GM20000 (cell line): ENCODE data around the gene RNASE7.

ENCODE experiments used
- DNase-seq: peaks from one replicate; pipeline ENCODE4 v3.0.0; 2012; ENCODE audit warnings: low spot score
- CTCF ChIP-seq: IDR thresholded peaks from 2 replicates; pipeline ENCODE4 v1.5.1; 2012; ENCODE audit warnings: mild to moderate bottlenecking, control low read depth; ENCODE audit errors: extremely low read depth, missing control alignments

RNASE7 gene

GRCh38 chr14:21048638-21049037 is 6.5 kb downstream of the RNASE7 start:
- TF ChIP-seq CTCF: no peak
- DNase-seq: no peak

- no peak for TF ChIP-seq CTCF
- DNase-seq: no peak
These were observed 7.1 kb downstream of the RNASE7 start for GRCh38 chr14:21049271-21049673.

- TF ChIP-seq CTCF: no peak
- DNase-seq: no peak
These were observed 8.4 kb downstream of the RNASE7 start for GRCh38 chr14:21050597-21050996.

- DNase-seq: no peak
- TF ChIP-seq CTCF: no peak
These were observed 11.3 kb downstream of the RNASE7 start for GRCh38 chr14:21053184-21054122.

- DNase-seq: no peak
- TF ChIP-seq CTCF: no peak
These were observed 12.1 kb downstream of the RNASE7 start for GRCh38 chr14:21054123-21054767.

- no peak for DNase-seq
- no peak for TF ChIP-seq CTCF
These were observed 12.6 kb downstream of the RNASE7 start for GRCh38 chr14:21054768-21055145.

GRCh38 chr14:21055432-21056117 is 13.4 kb downstream of the RNASE7 start:
- TF ChIP-seq CTCF: no peak
- DNase-seq: no peak
